Neural progenitor cell (in vitro differentiated cells): ENCODE results near the gene SLMAP. TPM values are rescaled to one million over a fixed set of nuclear protein-coding genes. Genes with fewer than 3 reads are reported as not detected.
"Not testable (repeated sequence)": the region's sequence is repeated elsewhere in the genome, so short reads cannot be mapped to it uniquely, and the experiment has no call there.

Source experiments
- DNase-seq: peaks from one replicate; pipeline ENCODE4 v3.0.0-alpha.2; 2016; ENCODE audit warnings: low spot score
- H2AFZ ChIP-seq: fragments of 200-600 bp; sonication (generic); replicated peaks from 2 replicates; pipeline ENCODE4 v1.6.1; 2016; ENCODE audit warnings: antibody characterized with exemption
- H3F3A ChIP-seq: fragments of 200-600 bp; sonication (generic); 2 replicates; pipeline ENCODE4 v1.6.1; 2016; ENCODE audit warnings: antibody characterized with exemption, low read depth
- H3K27ac ChIP-seq: fragments of 200-600 bp; sonication (generic); 2 replicates; pipeline ENCODE4 v1.5.1; 2016; ENCODE audit warnings: mild to moderate bottlenecking
- H3K27me3 ChIP-seq: fragments of 200-600 bp; sonication (generic); 2 replicates; pipeline ENCODE4 v1.6.1; 2016; ENCODE audit warnings: mild to moderate bottlenecking, moderate library complexity
- H3K36me3 ChIP-seq: fragments of 200-600 bp; sonication (generic); 2 replicates; pipeline ENCODE4 v1.5.1; 2016
- H3K4me1 ChIP-seq: fragments of 200-600 bp; sonication (generic); 2 replicates; pipeline ENCODE4 v1.6.1; 2016; ENCODE audit warnings: mixed run types
- H3K4me2 ChIP-seq: fragments of 200-600 bp; sonication (generic); 2 replicates; pipeline ENCODE4 v1.6.1; 2016
- H3K4me3 ChIP-seq: fragments of 200-600 bp; sonication (generic); 2 replicates; pipeline ENCODE4 v1.5.1; 2016
- H3K79me2 ChIP-seq: fragments of 200-600 bp; sonication (generic); 2 replicates; pipeline ENCODE4 v1.6.1; 2016; ENCODE audit warnings: low read depth
- H3K9ac ChIP-seq: fragments of 200-600 bp; sonication (generic); 2 replicates; pipeline ENCODE4 v1.6.1; 2016
- H3K9me3 ChIP-seq: fragments of 200-600 bp; sonication (generic); 2 replicates; pipeline ENCODE4 v1.5.1; 2016; ENCODE audit warnings: low read depth
- H4K20me1 ChIP-seq: fragments of 200-600 bp; sonication (generic); 2 replicates; pipeline ENCODE4 v1.6.1; 2016; ENCODE audit warnings: low read depth
- H3K27ac Mint-ChIP-seq: 3 replicates; pipeline ENCODE4 v1.8.0; 2021; ENCODE audit warnings: mixed read lengths
- H3K27me3 Mint-ChIP-seq: 2 replicates; pipeline ENCODE4 v1.8.0; 2022; ENCODE audit warnings: low read depth, mild to moderate bottlenecking, inconsistent platforms, moderate library complexity, mixed read lengths; ENCODE audit not compliant: insufficient read depth
- H3K36me3 Mint-ChIP-seq: 3 replicates; pipeline ENCODE4 v1.8.0; 2021; ENCODE audit warnings: mixed read lengths
- H3K4me1 Mint-ChIP-seq: 3 replicates; pipeline ENCODE4 v1.8.0; 2021; ENCODE audit warnings: mixed read lengths
- H3K4me3 Mint-ChIP-seq: 3 replicates; pipeline ENCODE4 v1.8.0; 2021; ENCODE audit warnings: mild to moderate bottlenecking, moderate library complexity, mixed read lengths
- H3K9me3 Mint-ChIP-seq: 3 replicates; pipeline ENCODE4 v1.8.0; 2020; ENCODE audit warnings: mixed read lengths
- EZH2 ChIP-seq: fragments of 200-600 bp; sonication (generic); IDR thresholded peaks from 2 replicates; pipeline ENCODE4 v1.6.1; 2017; ENCODE audit warnings: antibody characterized with exemption, mild to moderate bottlenecking, moderate library complexity
- EZH2phosphoT487 ChIP-seq: fragments of 200-600 bp; sonication (generic); IDR thresholded peaks from 2 replicates; pipeline ENCODE4 v1.6.1; 2017; ENCODE audit warnings: antibody characterized with exemption
- total RNA-seq: library from RNA; depleted of rRNA; stranded (reverse); fragments of >200 nt; gene quantifications from 2 replicates; pipeline ENCODE4 v1.2.3, GENCODE V29; 2015; ENCODE audit warnings: low replicate concordance
- TF ChIP-seq, protein P1 (sequence below): fragments of 200-600 bp; sonication (generic); IDR thresholded peaks from 2 replicates; pipeline ENCODE4 v1.5.1; 2017; ENCODE audit warnings: antibody characterized with exemption, mild to moderate bottlenecking

Gene SLMAP
- total RNA-seq, 1 donor from 2014 or later = 59.4 TPM

GRCh38 chr3:57877116-57877515 is 121.0 kb downstream of the SLMAP start:
- Mint-ChIP-seq H3K9me3 (no peaks in the 10 kb centered on the region), H3K4me3 (no peak overlapping the region), H3K27ac (no peak overlapping the region), H3K36me3 (no peaks in the 10 kb centered on the region), H3K27me3 (no peaks in the 10 kb centered on the region), H3K4me1 (no peaks in the 10 kb centered on the region)
- H3K36me3 ChIP-seq = no peaks in the 10 kb centered on the region
- no peak for DNase-seq
- H3K4me1 ChIP-seq = no peaks in the 10 kb centered on the region
- no peaks in the 10 kb centered on the region for H4K20me1 ChIP-seq
- TF ChIP-seq EZH2 (no peak), EZH2phosphoT487 (no peak)
- TF ChIP-seq, protein P1, sequence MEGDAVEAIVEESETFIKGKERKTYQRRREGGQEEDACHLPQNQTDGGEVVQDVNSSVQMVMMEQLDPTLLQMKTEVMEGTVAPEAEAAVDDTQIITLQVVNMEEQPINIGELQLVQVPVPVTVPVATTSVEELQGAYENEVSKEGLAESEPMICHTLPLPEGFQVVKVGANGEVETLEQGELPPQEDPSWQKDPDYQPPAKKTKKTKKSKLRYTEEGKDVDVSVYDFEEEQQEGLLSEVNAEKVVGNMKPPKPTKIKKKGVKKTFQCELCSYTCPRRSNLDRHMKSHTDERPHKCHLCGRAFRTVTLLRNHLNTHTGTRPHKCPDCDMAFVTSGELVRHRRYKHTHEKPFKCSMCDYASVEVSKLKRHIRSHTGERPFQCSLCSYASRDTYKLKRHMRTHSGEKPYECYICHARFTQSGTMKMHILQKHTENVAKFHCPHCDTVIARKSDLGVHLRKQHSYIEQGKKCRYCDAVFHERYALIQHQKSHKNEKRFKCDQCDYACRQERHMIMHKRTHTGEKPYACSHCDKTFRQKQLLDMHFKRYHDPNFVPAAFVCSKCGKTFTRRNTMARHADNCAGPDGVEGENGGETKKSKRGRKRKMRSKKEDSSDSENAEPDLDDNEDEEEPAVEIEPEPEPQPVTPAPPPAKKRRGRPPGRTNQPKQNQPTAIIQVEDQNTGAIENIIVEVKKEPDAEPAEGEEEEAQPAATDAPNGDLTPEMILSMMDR = no peak
- no peaks in the 10 kb centered on the region for H3K79me2 ChIP-seq
- H3K27ac ChIP-seq = no peak overlapping the region
- no peaks in the 10 kb centered on the region for H3K27me3 ChIP-seq
- no peak overlapping the region for H3K4me3 ChIP-seq
- H2AFZ ChIP-seq = no peak overlapping the region
- H3K4me2 ChIP-seq = no peak overlapping the region
- H3F3A ChIP-seq = no peaks in the 10 kb centered on the region
- H3K9me3 ChIP-seq = no peaks in the 10 kb centered on the region
- H3K9ac ChIP-seq = no peak overlapping the region

- H3K27ac ChIP-seq, H3K4me2 ChIP-seq, H3K9me3 ChIP-seq, H3K36me3 ChIP-seq, H3F3A ChIP-seq, H3K4me3 ChIP-seq, H4K20me1 ChIP-seq, H3K4me1 ChIP-seq, H3K79me2 ChIP-seq, H3K27me3 Mint-ChIP-seq, H3K4me1 Mint-ChIP-seq, H3K9me3 Mint-ChIP-seq, H3K4me3 Mint-ChIP-seq, H3K9ac ChIP-seq, H2AFZ ChIP-seq, DNase-seq, H3K27me3 ChIP-seq, H3K27ac Mint-ChIP-seq: not testable (repeated sequence)
- H3K36me3 Mint-ChIP-seq = peaks cover 11% of the 10 kb centered on the region
These were observed 128.3 kb downstream of the SLMAP start for GRCh38 chr3:57884436-57884835.

DNA sequence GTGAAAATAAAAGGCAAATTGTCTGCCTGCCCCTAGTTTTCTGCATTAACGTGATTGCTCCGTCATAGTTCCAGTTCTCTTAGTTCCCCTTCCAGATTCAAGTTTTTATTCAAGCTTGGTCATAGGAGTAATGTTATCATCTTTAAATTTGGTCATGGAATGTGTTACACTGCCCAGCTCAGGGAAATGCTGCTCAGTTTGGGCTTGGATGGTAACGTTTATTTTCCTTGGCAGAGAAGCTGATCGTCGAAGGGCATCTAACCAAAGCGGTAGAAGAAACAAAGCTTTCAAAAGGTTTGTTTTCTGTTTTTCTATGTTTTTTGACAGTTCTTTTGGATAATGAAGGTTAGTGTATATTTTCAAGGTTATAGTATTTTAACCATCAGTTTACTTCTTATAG is 133.7 kb downstream of the SLMAP start:
- no peaks in the 10 kb centered on the region for H4K20me1 ChIP-seq
- peaks cover 6% of the 10 kb centered on the region for H3F3A ChIP-seq
- H3K36me3 ChIP-seq = no peaks in the 10 kb centered on the region
- H3K9me3 ChIP-seq = no peaks in the 10 kb centered on the region
- H3K27me3 ChIP-seq = no peaks in the 10 kb centered on the region
- no peaks in the 10 kb centered on the region for H3K4me1 Mint-ChIP-seq
- no peaks in the 10 kb centered on the region for H3K79me2 ChIP-seq
- H3K9ac ChIP-seq = no peak overlapping the region
- H3K27ac Mint-ChIP-seq = no peak overlapping the region
- no peak overlapping the region for H2AFZ ChIP-seq
- H3K4me2 ChIP-seq = no peak overlapping the region
- DNase-seq = no peak
- no peak overlapping the region for H3K4me3 ChIP-seq
- no peaks in the 10 kb centered on the region for H3K4me1 ChIP-seq
- H3K27me3 Mint-ChIP-seq = peaks cover 2% of the 10 kb centered on the region
- TF ChIP-seq EZH2 = no peak
- TF ChIP-seq, protein P1 = no peak
- no peak for TF ChIP-seq EZH2phosphoT487
- H3K4me3 Mint-ChIP-seq = no peak overlapping the region
- H3K27ac ChIP-seq = peak overlapping the region; percentile 0
- peaks cover 10% of the 10 kb centered on the region for H3K36me3 Mint-ChIP-seq
- no peaks in the 10 kb centered on the region for H3K9me3 Mint-ChIP-seq

DNA sequence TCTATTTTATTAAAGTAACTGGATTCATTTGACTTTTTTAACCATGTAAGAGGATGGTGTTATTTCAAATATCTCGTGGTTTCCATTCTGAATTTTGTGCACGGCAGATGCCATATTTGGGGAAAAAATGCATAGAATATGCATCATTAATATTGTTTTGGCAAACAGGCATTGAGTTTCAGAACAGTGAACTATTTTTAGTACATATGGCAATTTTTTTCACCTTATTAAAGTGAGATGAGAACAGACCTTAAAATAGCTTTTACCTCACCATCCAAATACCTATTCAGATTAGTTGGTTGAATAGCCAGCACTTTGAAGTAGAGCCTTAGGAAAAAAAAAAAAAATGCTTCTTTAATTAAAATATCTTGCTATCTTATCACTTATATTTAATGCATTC is 134.8 kb downstream of the SLMAP start:
- Histone ChIP-seq H3K4me2 (no peak overlapping the region), H3K4me1 (no peaks in the 10 kb centered on the region), H2AFZ (no peak overlapping the region), H4K20me1 (no peaks in the 10 kb centered on the region), H3K79me2 (no peaks in the 10 kb centered on the region), H3K36me3 (no peaks in the 10 kb centered on the region), H3K9me3 (no peaks in the 10 kb centered on the region), H3K27me3 (no peaks in the 10 kb centered on the region), H3K9ac (no peak overlapping the region), H3F3A (peaks cover 6% of the 10 kb centered on the region), H3K27ac (no peak overlapping the region), H3K4me3 (no peak overlapping the region)
- no peaks in the 10 kb centered on the region for H3K4me1 Mint-ChIP-seq
- no peak overlapping the region for H3K27ac Mint-ChIP-seq
- peaks cover 2% of the 10 kb centered on the region for H3K27me3 Mint-ChIP-seq
- peaks cover 9% of the 10 kb centered on the region for H3K36me3 Mint-ChIP-seq
- no peaks in the 10 kb centered on the region for H3K9me3 Mint-ChIP-seq
- H3K4me3 Mint-ChIP-seq = no peak overlapping the region
- no peak for TF ChIP-seq EZH2
- TF ChIP-seq, protein P1 = no peak
- no peak for TF ChIP-seq EZH2phosphoT487
- DNase-seq = no peak
